ENCODE measurements around the gene TSPAN16.

DNA sequence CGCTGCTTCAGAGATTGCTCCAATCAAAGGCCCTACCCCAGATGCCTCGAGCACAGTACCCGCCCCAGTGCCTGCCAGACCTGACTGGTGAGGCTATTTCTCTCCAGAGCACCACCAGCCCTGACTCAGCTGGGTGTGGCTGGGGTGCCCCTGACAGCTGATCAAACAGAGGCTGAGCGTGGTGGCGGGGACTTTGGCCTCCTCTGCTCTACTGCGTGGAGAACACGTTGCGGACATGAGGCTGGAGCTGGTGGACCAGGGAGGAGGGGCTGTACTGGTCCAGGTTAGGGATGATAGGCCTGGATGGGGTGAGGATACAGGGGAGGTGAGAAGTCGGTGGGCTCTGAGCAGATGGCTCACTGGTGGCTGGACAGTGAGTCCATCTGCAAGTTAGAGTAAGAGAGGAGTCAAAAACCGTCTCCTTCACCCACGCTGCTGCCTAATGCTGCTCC lies 30.1 kb upstream of the TSPAN16 start:
- TF ChIP-seq, protein P1, sequence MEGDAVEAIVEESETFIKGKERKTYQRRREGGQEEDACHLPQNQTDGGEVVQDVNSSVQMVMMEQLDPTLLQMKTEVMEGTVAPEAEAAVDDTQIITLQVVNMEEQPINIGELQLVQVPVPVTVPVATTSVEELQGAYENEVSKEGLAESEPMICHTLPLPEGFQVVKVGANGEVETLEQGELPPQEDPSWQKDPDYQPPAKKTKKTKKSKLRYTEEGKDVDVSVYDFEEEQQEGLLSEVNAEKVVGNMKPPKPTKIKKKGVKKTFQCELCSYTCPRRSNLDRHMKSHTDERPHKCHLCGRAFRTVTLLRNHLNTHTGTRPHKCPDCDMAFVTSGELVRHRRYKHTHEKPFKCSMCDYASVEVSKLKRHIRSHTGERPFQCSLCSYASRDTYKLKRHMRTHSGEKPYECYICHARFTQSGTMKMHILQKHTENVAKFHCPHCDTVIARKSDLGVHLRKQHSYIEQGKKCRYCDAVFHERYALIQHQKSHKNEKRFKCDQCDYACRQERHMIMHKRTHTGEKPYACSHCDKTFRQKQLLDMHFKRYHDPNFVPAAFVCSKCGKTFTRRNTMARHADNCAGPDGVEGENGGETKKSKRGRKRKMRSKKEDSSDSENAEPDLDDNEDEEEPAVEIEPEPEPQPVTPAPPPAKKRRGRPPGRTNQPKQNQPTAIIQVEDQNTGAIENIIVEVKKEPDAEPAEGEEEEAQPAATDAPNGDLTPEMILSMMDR (IDR thresholded peaks at IDR 0.05 in 8 of 11, conservative IDR thresholded peaks at IDR 0.05 in 3 of 11) = no peak
- TF ChIP-seq POLR2A (IDR thresholded peaks at IDR 0.05) = no peak

Data from spleen (tissue), 7 donors.